Astrocyte of the cerebellum (primary cell): ENCODE data around the gene P2RX6.

Experiments
- DNase-seq: peaks from one replicate; pipeline ENCODE4 v3.0.0-alpha.2; 2011; ENCODE audit warnings: low read depth
- H3K4me3 ChIP-seq: 2 replicates; pipeline ENCODE4 v1.5.1; 2011; ENCODE audit warnings: mild to moderate bottlenecking, low read depth, low read length, moderate library complexity
- in situ Hi-C: cut with HindIII; loops from 2 replicates; pipeline ENCODE4 v1.10.0; 2017; ENCODE audit warnings: low sequenced_read_pairs
- TF ChIP-seq, protein P1 (sequence below): IDR thresholded peaks from 2 replicates; pipeline ENCODE4 v1.5.1; 2012; ENCODE audit warnings: low read length, low read depth, moderate library complexity, mild to moderate bottlenecking; ENCODE audit errors: missing control alignments

P2RX6 gene

DNA sequence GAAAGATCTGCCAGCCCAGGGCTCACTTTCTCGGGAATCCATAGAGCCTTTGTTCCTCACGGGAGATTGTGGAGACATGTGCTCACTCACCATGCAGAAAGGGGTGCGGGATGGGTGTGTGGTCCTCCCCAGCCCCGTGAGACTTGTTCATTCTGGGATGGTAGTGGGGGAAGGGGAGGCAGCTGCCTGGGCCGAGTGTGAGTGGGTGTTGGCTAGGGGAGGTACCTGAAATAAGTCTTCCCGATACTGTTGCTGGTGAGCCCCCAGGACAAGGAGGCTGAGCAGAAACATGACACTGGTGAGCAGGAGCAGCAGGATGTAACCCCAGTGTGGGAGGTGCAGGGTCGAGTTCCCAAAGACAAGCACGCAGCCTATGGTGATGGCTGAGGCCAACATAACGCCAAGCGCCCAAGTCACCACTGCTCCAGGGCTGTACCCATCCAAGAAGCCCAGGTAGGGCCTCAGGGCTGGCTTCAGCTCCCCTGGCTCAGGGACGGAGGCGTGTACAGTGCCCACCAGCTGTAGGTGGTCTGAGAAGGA is 14.6 kb downstream of the P2RX6 start:
- no peak for DNase-seq
- in situ Hi-C loops, result no loop called here
- H3K4me3 ChIP-seq, result no peak overlapping the region
- TF ChIP-seq, protein P1, sequence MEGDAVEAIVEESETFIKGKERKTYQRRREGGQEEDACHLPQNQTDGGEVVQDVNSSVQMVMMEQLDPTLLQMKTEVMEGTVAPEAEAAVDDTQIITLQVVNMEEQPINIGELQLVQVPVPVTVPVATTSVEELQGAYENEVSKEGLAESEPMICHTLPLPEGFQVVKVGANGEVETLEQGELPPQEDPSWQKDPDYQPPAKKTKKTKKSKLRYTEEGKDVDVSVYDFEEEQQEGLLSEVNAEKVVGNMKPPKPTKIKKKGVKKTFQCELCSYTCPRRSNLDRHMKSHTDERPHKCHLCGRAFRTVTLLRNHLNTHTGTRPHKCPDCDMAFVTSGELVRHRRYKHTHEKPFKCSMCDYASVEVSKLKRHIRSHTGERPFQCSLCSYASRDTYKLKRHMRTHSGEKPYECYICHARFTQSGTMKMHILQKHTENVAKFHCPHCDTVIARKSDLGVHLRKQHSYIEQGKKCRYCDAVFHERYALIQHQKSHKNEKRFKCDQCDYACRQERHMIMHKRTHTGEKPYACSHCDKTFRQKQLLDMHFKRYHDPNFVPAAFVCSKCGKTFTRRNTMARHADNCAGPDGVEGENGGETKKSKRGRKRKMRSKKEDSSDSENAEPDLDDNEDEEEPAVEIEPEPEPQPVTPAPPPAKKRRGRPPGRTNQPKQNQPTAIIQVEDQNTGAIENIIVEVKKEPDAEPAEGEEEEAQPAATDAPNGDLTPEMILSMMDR, result no peak

DNA sequence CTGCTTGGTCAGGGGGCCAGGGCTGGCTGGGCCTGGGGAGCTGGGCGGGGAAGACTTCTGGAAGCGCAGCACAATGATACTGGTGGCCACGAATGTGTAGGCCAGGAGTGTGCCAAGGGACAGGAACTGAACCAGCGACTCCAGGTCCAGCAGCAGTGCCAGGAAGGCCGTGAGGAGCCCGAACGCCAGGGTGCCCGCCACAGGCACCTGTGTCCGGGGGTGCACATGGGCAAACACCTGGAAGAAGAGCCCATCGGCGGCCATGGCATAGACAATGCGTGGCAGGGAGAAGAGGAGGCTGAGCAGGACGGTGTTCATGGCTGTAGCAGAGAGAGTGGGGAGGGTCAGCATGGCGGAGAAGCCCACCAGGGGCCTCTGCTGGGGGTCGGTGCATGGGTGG is 15.1 kb downstream of the P2RX6 start:
- TF ChIP-seq, protein P1, result no peak
- H3K4me3 ChIP-seq, result no peak overlapping the region
- no peak for DNase-seq
- in situ Hi-C loops, result no loop called here

DNA sequence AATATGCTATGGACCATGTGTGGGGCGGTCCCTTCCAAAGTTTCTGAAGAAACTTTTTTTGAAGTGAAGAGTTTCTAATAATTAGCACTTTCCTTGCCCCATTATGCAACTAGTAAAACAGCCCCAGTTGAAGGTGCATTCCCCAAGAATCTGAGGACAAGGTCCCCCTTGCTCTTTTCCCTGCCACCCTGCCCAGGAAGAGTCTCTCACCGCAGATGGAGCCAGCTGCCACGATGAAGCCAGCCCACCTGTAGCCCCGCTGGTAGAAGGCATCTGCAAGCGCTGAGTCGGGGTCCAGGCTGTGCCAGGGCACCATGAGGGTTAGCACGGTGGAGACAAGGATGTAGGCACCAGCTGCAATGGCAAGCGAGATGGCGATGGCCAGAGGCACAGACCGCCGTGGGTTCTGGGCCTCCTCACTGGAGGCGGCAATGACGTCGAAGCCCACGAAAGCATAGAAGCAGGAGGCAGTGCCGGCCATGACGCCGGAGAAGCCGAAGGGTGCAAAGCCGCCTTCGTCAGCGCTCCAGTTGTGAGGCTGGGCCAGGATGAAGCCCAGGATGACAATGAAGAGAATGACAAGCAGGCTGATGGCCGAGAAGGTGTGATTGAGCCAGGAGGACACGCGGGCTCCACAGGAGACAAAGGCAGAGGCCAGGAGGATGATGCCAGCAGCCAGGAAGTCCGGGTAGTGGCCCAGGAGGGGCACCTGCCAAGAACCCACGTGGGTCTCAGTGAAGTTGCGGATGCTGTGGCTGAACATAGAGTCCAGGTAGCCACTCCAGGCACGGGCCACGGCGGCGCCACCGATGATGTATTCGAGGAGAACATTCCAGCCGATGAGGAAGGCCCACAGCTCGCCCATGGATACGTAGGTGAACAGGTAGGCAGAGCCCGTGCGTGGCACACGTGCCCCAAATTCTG is 15.9 kb downstream of the P2RX6 start:
- in situ Hi-C loops, result no loop called here
- TF ChIP-seq, protein P1, result no peak
- no peak overlapping the region for H3K4me3 ChIP-seq
- DNase-seq, result no peak

DNA sequence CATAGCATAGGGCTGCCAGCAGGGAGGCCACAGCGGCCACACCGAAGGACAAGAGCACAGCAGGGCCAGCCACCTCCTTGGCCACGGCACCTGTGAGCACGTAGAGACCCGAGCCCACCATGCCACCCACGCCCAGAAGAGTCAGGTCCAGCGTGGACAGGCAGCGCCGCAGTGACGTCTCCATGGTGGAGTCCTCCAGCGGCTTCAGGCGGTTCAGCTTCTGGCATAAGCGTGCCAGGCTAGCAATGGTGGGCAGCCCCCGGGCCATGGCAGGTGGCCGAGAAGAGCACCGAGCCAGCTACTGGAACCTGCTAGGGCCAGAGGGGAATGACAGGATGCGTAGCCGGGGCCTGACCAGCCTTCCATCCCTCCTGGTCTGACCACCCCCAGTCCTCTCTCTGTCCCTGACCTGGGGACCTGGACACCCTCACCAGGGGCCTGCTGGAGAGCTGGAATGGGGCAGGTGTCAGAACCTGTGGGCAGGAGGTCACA is 16.6 kb downstream of the P2RX6 start:
- in situ Hi-C loops, result no loop called here
- DNase-seq, result no peak
- TF ChIP-seq, protein P1, result no peak
- no peak overlapping the region for H3K4me3 ChIP-seq

DNA sequence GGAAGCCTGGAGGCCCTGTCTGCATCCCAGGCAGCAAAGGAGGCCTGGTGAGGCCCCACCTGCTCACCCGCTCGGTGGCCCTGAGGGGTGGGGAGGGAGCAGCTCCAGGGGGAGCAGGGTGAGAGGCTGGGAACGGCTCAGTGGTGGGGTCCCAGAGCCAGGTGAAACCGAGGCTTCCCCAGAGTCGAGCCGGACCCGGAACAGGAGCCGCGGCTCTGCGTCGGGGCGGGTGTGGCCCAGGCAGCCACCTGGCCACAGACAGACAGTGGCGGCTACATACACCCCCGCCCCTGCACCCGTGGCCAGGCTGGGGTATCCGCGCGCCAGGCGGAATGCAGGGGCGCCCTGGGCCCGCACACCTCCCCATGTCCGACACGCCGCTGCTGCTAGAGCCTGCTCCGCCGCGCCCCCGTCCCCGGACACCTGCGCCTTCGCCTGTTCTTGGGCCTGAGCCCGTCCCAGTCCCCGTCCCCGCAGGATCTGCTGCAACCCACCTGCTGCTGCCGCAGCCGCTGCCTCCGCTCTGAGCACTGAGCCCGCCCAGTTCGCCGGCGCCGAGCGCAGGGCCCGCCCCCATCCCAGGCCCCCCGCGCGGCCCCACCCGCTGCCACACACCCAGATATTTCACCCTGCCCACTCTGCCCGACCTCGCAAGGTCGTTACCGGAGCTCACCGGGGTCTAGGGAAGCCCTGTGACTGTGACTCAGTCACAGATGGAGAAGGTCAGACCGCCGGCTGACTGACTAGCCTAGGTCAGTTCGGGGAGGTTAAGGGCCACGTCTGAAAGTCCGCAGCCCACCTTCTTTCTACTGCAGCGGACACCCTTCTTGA is 17.3 kb downstream of the P2RX6 start, which contains the start of gene SLC7A4:
SLC7A4 (minus strand) TSS at position 525 of the 831 bp plus-strand sequence. CDS start 749 bp downstream, outside the sequence.
- no peak for DNase-seq
- H3K4me3 ChIP-seq, result no peak within 1 kb of the TSS

More for the DNA sequence above, 17.3 kb downstream of the P2RX6 start, which contains the start of gene SLC7A4:
- in situ Hi-C loops, result no loop called here
- TF ChIP-seq, protein P1, result no peak
